ENCODE measurements around the gene NBAS. TPM values are rescaled to one million over a fixed set of nuclear protein-coding genes. Genes with fewer than 3 reads are reported as not detected.
"Not testable (repeated sequence)": the region's sequence is repeated elsewhere in the genome, so short reads cannot be mapped to it uniquely, and the experiment has no call there.

NBAS gene
- total RNA-seq, 2 experiments from 2014 or later = 31.9 to 32.9 TPM

DNA sequence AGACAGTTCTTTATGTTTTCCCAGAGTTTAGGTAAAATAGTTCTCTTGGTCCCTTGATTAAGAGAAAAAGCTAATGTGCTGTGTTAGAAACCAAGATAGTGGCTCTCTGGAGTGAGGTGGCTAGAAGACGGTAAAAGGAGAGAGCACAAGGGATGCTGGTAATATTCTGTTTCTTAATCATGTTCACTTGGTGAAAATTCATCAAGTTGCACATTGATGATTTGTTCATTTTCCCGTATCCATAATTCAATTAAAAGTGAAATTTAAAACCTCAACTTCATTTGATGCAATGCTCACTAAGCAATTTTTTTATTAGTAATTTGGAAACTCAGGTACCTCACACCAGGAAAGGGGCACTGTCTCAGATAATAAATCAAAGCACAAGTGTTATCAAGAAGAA, 113.8 kb downstream of the NBAS start:
- Mint-ChIP-seq H3K4me3 (no peak overlapping the region), H3K4me1 (no peaks in the 10 kb centered on the region), H3K27me3 (no peaks in the 10 kb centered on the region), H3K9me3 (peaks cover 5% of the 10 kb centered on the region), H3K27ac (no peak overlapping the region), H3K36me3 (peaks cover 18% of the 10 kb centered on the region)
- ATAC-seq (ENCODE audit: low read depth) (no peak), DNase-seq (no peak)
- POLR2A ChIA-PET = no interaction called here

DNA sequence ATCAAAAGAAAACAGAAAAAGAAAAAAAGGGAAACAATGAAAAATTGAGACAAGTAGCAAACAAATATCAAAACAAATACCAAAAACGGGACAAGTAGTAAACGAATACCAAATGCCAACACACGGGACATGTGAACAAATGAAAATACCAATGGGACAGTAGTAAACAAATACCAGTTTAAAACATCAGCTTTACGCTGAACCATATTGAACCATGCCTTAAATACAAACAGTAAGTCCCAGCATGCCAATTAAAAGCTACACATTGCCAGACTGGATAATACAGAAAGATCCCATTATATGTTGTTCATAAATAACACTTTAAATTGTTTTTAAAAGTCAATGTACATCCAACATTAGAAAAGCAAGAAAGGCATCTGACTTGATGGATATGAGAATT, 114.2 kb downstream of the NBAS start:
- Mint-ChIP-seq H3K27me3 (no peaks in the 10 kb centered on the region), H3K27ac (no peak overlapping the region), H3K4me3 (no peak overlapping the region), H3K4me1 (no peaks in the 10 kb centered on the region), H3K9me3 (peaks cover 5% of the 10 kb centered on the region), H3K36me3 (peaks cover 18% of the 10 kb centered on the region)
- DNase-seq (no peak), ATAC-seq (ENCODE audit: low read depth) (no peak)
- POLR2A ChIA-PET = no interaction called here

DNA sequence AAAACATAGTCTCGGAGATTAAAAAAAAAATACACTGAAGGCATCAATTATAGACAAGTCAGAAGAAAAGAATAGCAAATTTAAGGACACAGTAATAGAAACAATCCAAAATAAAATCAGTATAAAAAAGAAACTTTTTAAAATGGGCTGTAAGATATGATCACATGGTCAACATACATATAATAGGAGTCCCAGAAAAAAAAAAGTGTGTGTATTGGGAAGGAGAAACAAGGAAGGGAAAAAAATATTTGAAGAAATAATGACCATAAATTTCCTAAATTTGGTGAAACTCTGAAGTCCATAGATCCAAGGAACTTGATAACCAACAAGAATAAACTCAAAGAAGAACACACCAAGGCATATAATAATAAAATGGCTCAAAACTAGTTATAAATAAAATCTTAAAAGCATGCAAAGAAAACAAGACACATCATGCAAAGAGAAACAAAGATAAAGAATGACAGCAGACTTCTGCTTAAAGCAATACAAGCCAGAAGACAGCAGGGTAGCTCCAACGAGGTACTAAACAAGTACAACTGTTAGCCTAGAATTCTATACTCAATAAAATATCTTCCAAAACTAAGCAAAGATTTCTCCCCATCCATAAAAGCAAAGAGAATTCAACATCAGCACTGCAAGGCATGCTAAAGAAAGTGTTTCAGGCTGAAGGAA, 115.1 kb downstream of the NBAS start:
- Mint-ChIP-seq H3K4me3 (no peak overlapping the region), H3K36me3 (peaks cover 15% of the 10 kb centered on the region), H3K27me3 (no peaks in the 10 kb centered on the region), H3K27ac (no peak overlapping the region), H3K4me1 (no peaks in the 10 kb centered on the region), H3K9me3 (peaks cover 5% of the 10 kb centered on the region)
- ATAC-seq (ENCODE audit: low read depth) (no peak), DNase-seq (no peak)
- POLR2A ChIA-PET = no interaction called here

DNA sequence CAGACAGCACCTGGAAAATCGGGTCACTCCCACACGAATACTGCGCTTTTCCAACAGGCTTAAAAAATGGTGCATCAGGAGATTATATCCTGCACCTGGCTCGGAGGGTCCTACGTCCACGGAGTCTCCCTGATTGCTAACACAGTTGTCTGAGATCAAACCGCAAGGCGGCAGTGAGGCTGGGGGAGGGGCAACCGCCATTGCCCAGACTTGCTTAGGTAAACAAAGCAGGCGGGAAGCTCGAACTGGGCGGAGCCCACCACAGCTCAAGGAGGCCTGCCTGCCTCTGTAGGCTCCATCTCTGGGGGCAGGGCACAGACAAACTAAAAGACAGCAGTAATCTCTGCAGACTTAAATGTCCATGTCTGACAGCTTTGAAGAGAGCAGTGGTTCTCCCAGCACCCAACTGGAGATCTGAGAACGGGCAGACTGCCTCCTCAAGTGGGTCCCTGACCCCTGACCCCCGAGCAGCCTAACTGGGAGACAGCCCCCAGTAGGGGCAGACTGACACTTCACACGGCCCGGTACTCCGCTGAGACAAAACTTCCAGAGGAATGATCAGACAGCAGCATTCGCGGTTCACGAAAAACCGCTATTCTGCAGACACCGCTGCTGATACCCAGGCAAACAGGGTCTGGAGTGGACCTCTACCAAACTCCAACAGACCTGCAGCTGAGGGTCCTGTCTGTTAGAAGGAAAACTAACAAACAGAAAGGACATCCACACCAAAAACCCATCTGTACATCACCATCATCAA, 121.2 kb downstream of the NBAS start:
- H3K9me3 Mint-ChIP-seq; DNase-seq; POLR2A ChIA-PET; H3K4me1 Mint-ChIP-seq; H3K27ac Mint-ChIP-seq; H3K4me3 Mint-ChIP-seq; H3K27me3 Mint-ChIP-seq; H3K36me3 Mint-ChIP-seq; ATAC-seq (ENCODE audit: low read depth): not testable (repeated sequence)

DNA sequence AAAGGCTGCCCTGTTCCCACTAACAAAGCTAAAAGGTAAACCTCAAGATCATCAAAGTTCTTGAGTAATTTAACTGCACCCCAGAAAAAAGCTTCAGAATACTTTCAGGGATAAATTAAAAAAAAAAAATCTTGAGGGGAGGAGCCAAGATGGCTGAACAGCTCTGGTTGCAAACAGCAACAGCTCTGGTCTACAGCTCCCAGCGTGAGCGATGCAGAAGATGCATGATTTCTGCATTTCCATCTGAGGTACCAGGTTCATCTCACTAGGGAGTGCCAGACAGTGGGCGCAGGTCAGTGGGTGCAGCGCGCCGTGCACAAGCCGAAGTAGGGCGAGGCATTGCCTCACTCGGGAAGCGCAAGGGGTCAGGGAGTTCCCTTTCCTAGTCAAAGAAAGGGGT, 121.8 kb downstream of the NBAS start:
- H3K27ac Mint-ChIP-seq; H3K4me1 Mint-ChIP-seq; H3K9me3 Mint-ChIP-seq; POLR2A ChIA-PET; H3K27me3 Mint-ChIP-seq; H3K4me3 Mint-ChIP-seq; DNase-seq; H3K36me3 Mint-ChIP-seq; ATAC-seq (ENCODE audit: low read depth): not testable (repeated sequence)

DNA sequence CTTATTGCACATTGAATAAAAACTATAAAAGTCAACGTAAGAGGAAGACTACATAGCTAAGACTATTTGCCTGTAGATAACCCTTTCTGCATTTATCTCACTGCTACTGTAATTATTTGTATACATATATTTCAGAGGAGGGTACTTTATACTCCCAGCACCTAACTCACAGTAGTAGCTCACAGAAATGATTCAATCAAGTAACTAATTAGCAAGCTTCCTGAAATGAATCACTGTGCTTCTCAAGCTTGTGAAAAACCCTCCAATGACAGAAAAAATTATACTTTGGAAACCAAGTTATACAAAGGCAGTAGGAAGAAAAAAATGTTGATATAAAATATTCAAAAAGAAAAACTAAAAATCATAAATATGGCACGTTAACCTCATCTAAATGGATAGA, 124.9 kb downstream of the NBAS start:
- Mint-ChIP-seq H3K36me3 (peaks cover 4% of the 10 kb centered on the region), H3K9me3 (no peaks in the 10 kb centered on the region), H3K27ac (no peak overlapping the region), H3K27me3 (no peaks in the 10 kb centered on the region), H3K4me1 (no peaks in the 10 kb centered on the region), H3K4me3 (no peak overlapping the region)
- no peak for DNase-seq
- no peak for ATAC-seq (ENCODE audit: low read depth)
- POLR2A ChIA-PET = no interaction called here

DNA sequence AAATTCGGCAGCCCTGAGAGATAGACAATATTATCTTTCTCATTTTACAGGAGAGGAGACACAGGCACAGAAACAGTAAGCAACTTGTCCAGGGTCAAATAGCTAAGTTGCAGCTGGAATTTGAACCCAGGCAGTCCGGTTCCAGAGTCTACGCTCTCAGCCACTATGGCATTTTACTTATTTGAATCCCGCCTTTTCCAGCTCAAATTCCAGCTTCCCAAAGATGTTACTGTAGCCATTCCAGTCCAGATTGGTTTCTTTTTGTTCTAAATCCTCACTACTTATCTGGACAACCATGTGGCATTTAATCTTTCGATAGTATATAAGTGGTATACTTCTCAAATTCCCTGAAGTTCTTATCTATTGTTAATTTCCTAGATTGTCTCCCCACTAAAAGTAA, 125.7 kb downstream of the NBAS start:
- H3K36me3 Mint-ChIP-seq = peaks cover 2% of the 10 kb centered on the region
- no peak overlapping the region for H3K27ac Mint-ChIP-seq
- no peaks in the 10 kb centered on the region for H3K27me3 Mint-ChIP-seq
- no peak for ATAC-seq (ENCODE audit: low read depth)
- POLR2A ChIA-PET = no interaction called here
- no peak for DNase-seq
- no peak overlapping the region for H3K4me3 Mint-ChIP-seq
- H3K9me3 Mint-ChIP-seq = no peaks in the 10 kb centered on the region
- no peaks in the 10 kb centered on the region for H3K4me1 Mint-ChIP-seq

DNA sequence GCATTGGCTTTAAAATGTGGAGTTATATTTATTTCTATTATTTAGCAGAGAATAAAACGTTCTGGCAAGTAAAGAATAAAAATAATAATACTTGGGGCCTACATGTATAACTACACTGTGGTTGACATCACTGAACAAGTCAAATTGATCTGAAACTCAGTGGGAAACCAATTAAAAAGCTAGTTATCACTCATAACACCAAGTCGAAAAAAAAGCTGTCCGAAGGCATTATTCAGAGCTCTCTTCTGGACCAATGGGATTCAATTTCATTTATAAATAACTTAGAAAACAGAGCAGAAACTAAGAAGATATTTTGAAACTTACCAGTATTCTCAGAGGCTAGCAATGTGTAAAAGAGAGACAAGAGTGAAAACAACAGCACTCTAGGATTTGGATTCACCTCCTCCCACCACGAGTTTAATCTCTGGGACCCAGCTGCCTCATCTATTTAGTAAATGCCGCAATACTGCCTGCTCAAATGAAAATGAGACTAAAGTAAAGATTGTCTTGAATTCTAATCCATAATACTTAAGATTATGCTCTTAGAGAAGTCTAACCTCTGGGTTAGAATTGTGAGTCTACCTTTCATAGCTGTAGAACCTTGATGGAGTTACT, 128.4 kb downstream of the NBAS start:
- Mint-ChIP-seq H3K4me3 (no peak overlapping the region), H3K36me3 (peaks cover 2% of the 10 kb centered on the region), H3K27ac (no peak overlapping the region), H3K4me1 (no peaks in the 10 kb centered on the region), H3K9me3 (no peaks in the 10 kb centered on the region), H3K27me3 (no peaks in the 10 kb centered on the region)
- POLR2A ChIA-PET = no interaction called here
- DNase-seq (no peak), ATAC-seq (ENCODE audit: low read depth) (no peak)

DNA sequence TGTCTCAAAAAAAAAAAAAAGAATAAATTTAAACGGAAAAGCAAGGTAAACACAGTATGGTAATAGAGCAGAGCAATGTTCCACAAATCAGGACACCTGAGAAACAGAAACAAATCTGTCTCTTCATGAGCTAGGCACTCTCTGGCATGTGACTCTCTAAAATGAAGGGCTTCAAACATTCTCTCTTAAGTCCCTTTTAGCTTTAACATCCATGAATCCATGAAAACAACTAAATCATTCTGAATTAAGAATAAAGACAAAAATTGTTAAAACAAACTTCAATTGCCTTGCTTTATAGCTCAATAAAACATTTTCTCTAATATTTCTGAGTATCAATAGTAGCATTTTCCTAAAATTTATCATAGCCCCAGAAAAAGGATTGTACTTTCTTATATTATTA, 132.1 kb downstream of the NBAS start:
- no peak overlapping the region for H3K27ac Mint-ChIP-seq
- no peak for DNase-seq
- peaks cover 2% of the 10 kb centered on the region for H3K36me3 Mint-ChIP-seq
- H3K27me3 Mint-ChIP-seq = no peaks in the 10 kb centered on the region
- no peak overlapping the region for H3K4me3 Mint-ChIP-seq
- no peaks in the 10 kb centered on the region for H3K9me3 Mint-ChIP-seq
- ATAC-seq (ENCODE audit: low read depth) = no peak
- no peaks in the 10 kb centered on the region for H3K4me1 Mint-ChIP-seq
- POLR2A ChIA-PET = no interaction called here

DNA sequence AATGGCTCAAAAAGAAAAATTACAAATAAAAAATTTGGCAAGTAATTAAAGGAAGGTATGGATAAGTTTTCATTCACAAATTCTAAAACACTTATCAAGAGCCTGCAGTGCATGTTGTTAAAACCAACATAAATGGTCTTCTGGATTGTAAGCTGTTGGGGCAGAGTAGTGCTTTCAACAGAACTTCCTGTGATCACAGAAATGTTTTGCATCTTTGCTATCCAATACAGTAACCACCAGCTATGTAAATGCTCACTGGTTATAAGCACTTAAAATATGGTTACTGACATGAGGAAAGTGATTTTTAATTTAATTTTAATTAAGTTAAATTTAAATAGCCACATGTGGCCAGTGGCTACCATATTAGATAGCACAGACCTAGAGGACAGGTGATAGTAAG, 133.1 kb downstream of the NBAS start:
- Mint-ChIP-seq H3K4me3 (no peak overlapping the region), H3K27ac (no peak overlapping the region), H3K4me1 (no peaks in the 10 kb centered on the region), H3K36me3 (peaks cover 2% of the 10 kb centered on the region), H3K9me3 (no peaks in the 10 kb centered on the region), H3K27me3 (no peaks in the 10 kb centered on the region)
- POLR2A ChIA-PET = no interaction called here
- ATAC-seq (ENCODE audit: low read depth) = no peak
- no peak for DNase-seq

DNA sequence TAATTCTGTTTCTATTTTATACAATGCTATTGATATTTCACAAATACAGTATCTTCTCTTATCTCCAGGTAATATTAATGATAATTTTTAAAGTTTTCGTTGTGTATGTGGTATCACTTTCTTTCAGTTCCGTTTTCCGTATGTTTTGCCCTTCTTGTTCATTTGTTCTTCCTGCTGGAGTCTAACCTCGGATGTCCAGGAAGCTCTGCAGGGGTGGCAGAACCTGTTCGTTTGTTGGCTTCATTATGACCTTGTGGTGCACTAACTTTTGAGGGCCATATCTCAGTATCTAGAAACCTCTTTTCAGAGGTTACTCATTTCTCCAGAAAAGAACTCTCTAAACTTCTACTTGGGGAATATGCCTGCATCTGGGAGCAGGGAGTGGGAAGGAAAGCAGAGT, 134.5 kb downstream of the NBAS start:
- Mint-ChIP-seq H3K4me1 (no peaks in the 10 kb centered on the region), H3K4me3 (no peak overlapping the region), H3K27ac (no peak overlapping the region), H3K9me3 (no peaks in the 10 kb centered on the region), H3K27me3 (no peaks in the 10 kb centered on the region), H3K36me3 (peaks cover 6% of the 10 kb centered on the region)
- ATAC-seq (ENCODE audit: low read depth) = no peak
- no peak for DNase-seq
- POLR2A ChIA-PET = no interaction called here

DNA sequence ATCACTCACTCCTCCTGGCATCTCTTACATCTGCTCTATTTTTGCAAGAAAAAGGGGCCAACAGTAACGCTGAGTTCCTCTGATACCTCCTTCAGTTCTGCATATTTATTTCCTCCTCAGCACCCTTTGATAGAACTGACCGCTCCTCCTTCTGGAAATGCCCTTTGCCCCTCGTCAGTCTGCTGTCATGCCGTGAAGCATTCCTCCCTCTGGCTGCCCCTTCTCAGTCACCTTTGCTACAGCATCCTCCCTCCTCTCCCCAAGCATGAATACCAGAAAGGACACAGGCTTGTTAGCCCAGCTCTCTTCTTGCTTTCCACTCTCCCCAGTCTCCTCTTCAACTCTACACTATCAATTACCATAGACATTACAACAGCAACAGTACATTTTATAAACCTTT, 135.4 kb downstream of the NBAS start:
- ATAC-seq (ENCODE audit: low read depth) (no peak), DNase-seq (no peak)
- Mint-ChIP-seq H3K27ac (no peak overlapping the region), H3K27me3 (no peaks in the 10 kb centered on the region), H3K36me3 (peaks cover 6% of the 10 kb centered on the region), H3K9me3 (no peaks in the 10 kb centered on the region), H3K4me1 (no peaks in the 10 kb centered on the region), H3K4me3 (no peak overlapping the region)
- POLR2A ChIA-PET = no interaction called here

DNA sequence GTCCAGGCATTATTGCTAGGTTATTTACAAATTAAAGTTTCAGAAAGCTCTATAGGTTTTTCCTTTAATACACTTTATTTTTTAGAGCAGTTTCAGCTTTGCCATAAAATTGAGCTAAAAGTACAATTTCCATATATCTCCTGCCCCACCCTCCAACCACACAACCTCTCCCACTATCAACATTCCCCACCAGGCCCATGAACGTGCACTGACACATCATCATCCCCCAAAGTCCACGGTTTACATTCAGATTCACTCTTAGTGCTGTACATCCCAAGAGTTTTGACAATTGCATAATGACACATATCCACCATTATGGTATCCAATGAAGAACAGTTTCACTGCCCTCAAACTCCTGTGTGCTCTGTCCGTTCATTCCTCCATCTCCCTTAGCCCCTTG, 139.4 kb downstream of the NBAS start:
- H3K27me3 Mint-ChIP-seq = no peaks in the 10 kb centered on the region
- ATAC-seq (ENCODE audit: low read depth) (no peak), DNase-seq (no peak)
- no peak overlapping the region for H3K4me3 Mint-ChIP-seq
- POLR2A ChIA-PET = no interaction called here
- peaks cover 8% of the 10 kb centered on the region for H3K36me3 Mint-ChIP-seq
- no peaks in the 10 kb centered on the region for H3K9me3 Mint-ChIP-seq
- H3K4me1 Mint-ChIP-seq = no peaks in the 10 kb centered on the region
- no peak overlapping the region for H3K27ac Mint-ChIP-seq

DNA sequence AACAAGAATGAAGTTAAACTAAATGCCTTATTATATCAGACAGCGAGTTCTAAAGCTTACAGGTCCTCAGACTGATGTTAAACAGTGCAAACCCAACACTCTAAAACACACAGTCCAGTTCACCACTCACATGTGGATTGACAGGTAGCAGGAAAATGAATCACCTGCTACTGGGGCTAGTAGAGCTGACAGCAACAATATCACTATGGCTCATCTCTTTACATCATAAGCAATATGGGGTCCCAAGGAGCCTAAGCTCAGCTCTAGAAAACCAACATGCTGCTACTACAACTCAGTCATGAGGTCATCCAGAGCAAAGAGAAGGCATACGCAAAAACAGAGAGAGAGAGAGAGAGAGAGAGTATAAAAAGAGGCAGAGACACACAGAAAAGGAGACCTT, 145.4 kb downstream of the NBAS start:
- no peaks in the 10 kb centered on the region for H3K4me1 Mint-ChIP-seq
- H3K4me3 Mint-ChIP-seq = no peak overlapping the region
- no peak for DNase-seq
- H3K9me3 Mint-ChIP-seq = peaks cover 1% of the 10 kb centered on the region
- no peak overlapping the region for H3K27ac Mint-ChIP-seq
- POLR2A ChIA-PET = no interaction called here
- no peaks in the 10 kb centered on the region for H3K27me3 Mint-ChIP-seq
- peaks cover 25% of the 10 kb centered on the region for H3K36me3 Mint-ChIP-seq
- no peak for ATAC-seq (ENCODE audit: low read depth)

Data from activated naive CD8-positive, alpha-beta T cell treated with anti-CD3 and anti-CD28 coated beads, Interleukin-2, amount 10 ng/mL, durations not matched to agents 7 days and 5 days (primary cell).